HG03565 (cell line): Measurements from ENCODE around the gene ANTXRL.
"Not testable (repeated sequence)": the region's sequence is repeated elsewhere in the genome, so short reads cannot be mapped to it uniquely, and the experiment has no call there.

ENCODE experiments used
- ATAC-seq: cut with Tn5 transposase; IDR thresholded peaks from one replicate; pipeline ENCODE4 v1.9.1; 2021; ENCODE audit warnings: mild to moderate bottlenecking, moderate library complexity; ENCODE audit not compliant: unreplicated experiment

Gene ANTXRL

DNA sequence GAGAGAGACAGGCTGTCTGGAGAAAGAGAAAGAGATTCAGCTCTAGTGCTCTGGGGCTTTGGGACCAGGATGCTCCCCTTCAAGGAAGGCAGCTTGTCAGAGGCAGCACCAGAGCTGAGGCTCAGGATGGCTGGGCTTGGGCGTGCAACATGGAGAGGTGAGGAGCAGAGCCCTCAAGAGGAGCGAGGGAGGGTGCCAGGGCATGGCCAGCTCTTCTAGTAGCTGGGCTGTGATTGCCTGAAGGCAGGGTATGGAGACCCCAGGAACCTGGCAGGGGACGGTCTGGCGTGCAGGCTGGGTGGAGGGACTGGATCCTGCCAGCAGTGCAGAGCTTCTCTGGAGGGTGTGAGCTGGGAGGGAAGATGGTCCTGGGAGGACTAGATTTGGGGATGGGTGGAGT, 40.2 kb downstream of the ANTXRL start:
- no peak for ATAC-seq

DNA sequence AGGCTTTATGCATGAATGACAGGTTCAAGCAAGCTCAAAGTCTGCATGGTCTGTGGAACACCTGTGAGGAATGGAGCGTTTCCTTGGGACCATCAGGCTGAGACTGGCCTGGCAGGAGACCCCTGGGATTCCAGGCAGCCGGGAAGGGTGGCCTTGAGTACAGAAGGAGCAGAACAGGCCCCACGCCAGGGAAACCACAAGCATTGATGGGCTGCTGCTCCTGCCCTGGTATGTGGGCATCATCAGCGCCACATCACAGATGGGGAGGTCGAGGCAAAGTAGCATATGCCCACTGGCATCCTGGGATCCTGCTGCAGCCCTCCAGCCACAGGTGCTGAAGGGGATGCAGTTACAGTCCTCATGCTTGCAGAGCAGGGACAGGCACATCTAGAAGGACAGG, 40.9 kb downstream of the ANTXRL start:
- no peak for ATAC-seq

DNA sequence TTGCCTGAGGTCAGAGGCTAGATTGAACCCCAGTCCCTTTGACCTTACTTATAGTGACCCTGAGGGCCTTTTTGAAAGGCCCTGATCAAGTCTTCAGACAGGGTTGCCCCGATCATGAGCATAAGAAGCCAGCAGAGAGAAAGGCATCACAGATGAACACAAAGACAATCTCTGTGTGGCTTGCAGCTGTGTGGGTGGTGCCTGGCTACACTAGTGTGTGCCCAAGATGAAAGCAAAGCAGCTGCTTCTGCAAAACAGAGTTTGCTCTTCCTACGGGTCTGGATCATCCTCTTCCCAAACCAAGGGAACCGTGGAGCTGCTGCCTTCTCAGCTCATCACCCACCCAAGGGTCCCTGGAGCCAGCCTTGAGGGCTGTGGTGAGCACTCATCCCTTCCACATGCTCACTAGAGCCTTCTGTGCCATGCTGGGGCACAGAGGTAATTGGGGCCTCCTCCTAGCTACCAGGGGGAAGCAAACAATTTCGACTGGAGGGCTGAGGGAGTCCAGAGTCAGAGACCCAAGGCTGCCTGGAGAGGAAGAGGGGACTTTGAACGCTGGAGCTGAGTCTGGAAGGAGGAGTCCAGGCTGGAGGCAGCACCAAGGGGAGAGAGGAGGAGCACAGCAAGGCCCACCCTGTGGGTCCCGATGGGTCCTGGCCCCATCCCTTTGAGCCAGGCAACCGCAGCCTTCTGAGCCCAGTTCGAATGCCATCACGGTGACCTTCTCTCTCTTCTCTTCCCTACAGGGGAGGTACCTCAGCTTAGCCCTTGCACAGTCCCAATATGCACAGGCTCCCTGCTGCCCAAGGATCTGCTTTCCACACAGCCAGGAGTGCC, 42.3 kb downstream of the ANTXRL start:
- no peak for ATAC-seq

DNA sequence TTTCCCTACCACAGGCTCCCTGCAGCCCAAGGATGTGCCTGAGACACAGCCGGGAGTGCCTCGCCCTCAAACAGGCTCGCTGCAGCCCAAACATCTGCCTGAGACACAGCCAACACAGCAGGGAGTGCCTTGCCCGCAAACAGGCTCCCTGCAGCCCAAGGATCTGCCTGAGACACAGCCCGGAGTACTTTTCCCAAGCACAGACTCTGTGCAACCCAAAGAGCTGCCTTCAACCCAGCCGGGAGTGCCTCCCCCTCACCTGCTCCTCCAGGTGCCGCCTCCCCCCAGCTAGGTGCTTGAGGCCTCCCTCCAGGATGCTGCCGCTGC, 42.9 kb downstream of the ANTXRL start:
- no peak for ATAC-seq

DNA sequence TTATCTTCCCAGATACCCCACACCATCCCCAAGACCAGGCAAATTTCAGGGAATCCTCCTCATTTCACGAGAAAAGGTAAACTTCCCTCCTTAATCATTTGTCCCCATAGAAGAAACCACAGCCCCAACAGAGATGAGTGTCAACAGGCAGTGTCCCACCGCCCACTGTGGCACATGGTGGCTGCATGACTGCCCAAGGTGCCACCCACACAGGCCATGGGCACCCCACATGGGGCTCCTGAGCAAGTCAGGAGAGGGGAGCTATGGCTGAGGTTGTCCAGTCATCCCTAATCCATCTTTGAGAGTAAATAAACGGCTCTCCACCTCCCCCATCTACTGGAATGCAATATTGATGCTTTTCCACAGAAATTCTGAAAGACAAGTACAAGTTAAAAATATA, 44.1 kb downstream of the ANTXRL start:
- ATAC-seq: no peak

DNA sequence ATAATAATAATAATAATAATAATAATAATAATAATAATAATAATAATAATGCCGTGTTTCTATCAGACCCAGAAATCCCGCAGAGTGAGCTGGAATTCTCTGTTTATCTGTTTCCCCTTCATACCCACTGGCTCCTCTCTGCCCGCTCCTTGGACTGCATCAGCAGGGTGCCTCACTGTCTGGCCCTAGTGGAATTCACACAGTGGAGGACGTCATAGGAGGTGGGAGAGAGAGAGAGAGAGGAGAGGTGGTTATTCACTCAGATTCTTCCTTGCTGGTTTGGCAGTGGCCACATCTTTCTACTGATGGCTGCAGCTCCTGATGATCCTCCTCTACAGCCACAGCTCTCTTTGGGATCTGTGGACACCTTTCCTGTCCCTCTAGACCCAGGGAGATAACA, 78.7 kb downstream of the ANTXRL start:
- ATAC-seq: not testable (repeated sequence)

DNA sequence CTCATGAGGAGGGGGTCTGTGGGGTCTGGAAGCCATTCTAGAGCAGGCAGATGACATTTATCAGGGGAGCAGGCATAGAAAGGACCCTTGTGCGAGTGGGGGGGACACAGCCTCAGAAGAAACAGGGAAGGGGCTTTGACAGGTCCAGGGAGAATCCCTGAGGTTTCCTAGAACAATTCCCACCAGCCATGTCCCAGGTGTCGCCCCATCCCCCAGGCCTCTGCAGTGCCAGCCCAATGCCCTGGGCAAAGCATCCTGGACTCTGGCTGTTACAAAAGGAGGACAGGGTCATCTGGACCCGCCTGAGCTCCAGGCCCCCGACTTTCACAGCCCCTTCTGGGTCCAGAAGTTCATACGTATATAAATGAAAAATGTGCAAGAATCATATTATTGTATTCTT, 80.4 kb downstream of the ANTXRL start:
- not testable (repeated sequence) for ATAC-seq

DNA sequence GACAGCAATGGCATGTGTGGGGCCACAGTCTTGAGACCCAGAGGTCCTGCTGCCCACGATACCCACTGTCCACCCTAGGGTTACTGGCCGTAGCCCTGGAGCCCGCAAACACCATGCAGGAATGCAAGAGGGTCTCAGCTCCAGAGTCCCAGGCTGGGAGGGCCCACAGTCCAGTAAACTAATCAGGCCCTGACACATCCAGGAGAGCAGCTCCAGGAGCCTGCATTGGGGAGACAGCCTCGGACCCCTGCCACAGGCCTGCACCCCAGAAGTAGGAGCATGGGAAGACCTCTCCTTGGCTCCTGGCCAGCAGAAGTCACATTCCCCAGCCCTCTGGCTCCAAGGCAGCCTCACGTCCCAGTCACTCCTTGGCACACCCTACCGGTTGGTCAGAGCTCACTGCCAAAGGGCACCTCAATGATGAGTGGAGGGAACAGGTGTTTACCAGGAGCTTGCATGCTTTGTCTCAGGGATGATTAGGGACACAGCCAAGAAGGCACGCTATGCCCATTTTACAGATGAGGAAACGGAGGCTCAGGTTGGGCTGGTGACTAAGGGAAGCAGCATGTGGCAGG, 81.0 kb downstream of the ANTXRL start:
- ATAC-seq: not testable (repeated sequence)

DNA sequence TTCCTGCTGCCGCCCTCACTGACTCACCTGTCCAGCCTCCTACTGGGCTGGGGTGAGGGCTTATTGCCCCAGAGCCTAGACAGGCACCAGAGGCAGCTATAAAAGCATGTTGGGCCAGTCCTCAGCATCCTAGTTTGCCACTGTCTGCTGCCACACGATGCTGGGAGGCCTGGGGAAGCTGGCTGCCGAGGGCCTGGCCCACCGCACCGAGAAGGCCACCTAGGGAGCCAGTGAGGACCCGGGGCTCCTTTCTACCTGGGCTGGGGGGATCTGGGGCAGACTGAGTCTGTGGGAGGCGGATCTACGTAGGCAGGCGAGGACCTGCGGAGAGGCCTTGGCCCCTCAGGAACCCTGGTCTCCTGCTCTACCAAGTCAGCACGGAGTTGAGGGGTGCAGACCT, 82.2 kb downstream of the ANTXRL start:
- not testable (repeated sequence) for ATAC-seq

DNA sequence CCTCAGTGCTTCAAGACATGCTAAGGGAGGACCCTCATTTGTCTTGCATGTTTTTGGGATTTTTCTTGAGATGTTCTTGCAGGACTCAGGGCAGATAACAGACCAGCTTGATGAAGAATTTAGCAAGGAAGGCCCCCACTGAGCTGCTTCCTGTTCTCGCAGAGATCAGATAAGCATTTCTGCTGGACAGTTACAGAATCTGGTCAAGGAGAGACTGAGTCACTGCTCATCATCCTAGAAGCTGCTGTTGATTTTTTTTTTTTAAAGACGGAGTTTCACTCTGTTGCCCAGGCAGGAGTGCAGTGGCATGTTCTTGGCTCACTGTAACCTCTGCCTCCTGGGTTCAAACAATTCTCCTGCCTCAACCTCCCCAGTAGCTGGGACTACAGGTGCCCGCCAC, 87.6 kb downstream of the ANTXRL start:
- not testable (repeated sequence) for ATAC-seq

DNA sequence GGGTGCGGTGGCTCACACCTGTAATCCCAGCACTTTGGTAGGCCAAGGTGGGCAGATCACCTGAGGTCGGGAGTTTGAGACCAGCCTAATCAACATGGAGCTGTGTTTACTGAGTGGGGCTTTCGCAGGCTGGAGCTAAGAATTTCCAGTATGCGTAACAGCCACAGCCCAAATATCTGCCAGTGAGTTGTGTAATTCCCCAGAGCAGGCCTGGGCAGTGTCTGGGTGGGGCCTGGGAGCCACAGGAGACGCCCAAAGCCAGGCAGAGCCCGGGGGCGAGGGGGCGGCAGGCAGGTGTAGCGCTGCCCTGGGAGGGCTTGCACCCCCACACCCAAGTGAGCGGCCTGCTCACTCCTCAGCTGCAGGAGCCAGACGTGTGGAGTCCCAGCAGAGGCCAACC, 88.6 kb downstream of the ANTXRL start, which contains the start of gene ANXA8L1:
ANXA8L1 (plus strand) TSS at position 371 of the 400 bp plus-strand sequence. CDS start 76 bp downstream, outside the sequence.
- ATAC-seq: not testable (repeated sequence)

DNA sequence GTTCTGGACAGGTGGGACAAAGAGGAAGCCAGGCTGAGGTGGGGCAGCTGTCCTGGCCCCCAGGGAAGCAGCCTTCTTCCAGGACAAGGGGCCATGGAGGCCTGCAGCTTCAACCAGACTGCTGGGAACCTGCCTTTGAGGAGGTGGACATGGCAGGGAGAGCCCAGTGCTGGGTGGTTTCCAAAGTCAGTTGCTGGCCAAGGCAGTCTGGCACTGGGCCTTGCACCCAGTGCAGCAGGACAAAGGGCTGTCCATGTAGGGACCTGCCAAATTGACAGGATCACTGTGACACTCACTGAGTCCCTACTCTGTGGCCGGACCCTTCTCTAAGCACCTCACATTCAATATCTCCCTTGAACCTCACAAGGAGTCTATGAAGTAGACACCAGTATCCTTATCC, 90.2 kb downstream of the ANTXRL start:
- not testable (repeated sequence) for ATAC-seq

DNA sequence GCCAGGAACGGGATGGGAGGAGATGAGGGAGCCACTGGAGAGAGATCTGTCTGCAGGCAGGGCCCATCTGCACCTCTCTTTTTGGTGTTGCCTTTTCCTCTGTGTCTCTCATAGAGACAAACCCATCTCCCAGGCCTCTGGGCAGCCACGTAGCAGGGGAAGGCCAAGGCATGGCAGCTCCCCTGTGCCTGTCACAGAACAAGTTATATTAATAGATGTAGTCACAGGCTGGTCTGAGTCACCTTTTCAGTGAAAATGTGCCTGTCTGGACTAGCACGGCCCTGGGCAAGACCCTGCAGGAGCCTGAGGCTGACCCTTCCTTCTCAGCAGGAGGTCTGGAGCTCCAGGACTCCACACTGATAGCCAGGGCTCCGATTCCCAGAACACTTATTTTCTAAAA, 90.9 kb downstream of the ANTXRL start:
- not testable (repeated sequence) for ATAC-seq

DNA sequence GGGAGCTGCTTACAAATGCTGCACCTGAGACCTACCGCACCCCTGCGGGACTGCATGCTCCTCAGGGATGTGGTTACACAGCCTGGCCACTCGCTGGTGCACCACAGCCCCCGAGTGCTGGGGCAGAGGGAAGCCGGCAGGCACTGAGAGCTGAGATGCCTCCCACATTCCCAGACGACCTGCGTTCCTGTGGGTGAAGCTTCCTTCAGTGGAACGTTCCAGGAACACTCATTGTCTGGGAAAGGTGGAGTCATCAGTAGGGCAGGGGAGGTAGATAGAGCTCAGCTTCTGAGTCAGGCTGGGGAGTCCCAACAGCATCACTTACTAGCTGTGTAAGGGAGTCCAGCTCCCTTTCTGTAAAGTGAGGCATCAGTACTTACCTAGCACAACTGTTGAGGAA, 91.3 kb downstream of the ANTXRL start:
- not testable (repeated sequence) for ATAC-seq

DNA sequence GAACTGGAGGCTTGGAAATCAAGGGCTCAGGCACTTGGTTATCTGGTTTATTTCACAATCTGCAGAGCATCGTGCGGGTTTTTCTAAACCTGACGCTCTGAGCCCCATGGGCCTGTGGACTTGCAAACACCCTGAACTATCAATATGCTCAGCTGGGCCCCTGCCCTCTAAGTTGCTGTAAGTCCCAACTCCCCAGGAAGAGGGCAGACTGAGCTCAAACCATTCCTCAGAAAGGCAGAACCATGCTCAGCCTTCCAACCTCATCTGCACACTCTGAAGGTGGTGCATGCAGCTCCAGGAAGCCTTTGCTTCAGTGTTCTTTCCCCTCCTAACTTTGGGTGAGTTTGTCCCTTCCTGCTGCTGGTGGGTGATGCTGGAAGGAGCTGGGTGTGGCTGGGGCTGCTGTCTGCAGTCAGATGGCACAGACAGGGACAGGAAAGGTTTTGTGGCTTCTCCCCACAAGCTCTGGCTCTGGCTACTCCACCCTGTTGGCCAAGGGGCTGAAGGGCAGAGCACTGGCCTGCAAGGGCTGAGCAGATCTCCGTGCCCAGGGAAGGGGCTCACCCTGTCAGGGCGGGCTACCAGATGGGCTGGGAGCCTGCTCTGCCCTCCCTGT, 92.5 kb downstream of the ANTXRL start:
- ATAC-seq: not testable (repeated sequence)
